Measurements from ENCODE around the gene RFX8. TPM values are rescaled to one million over a fixed set of nuclear protein-coding genes. Genes with fewer than 3 reads are reported as not detected.

RFX8 gene
- total RNA-seq, 1 donor from 2014 or later = not detected

- DNase-seq = no peak
- no peak for ATAC-seq
- Histone ChIP-seq H3K4me1 (no peaks in the 10 kb centered on the region), H3K27ac (no peak overlapping the region), H3K4me3 (no peak overlapping the region), H3K9me3 (no peaks in the 10 kb centered on the region), H3K36me3 (no peaks in the 10 kb centered on the region), H3K27me3 (peaks cover 6% of the 10 kb centered on the region)
- intact Hi-C loops (cut with DNase I) = no loop called here
- no peak for TF ChIP-seq CTCF (IDR thresholded peaks at IDR 0.05)
Measured at GRCh38 chr2:101476605-101477208, 1.8 kb upstream of the RFX8 start.

GRCh38 chr2:101473911-101474701 is 806 bp downstream of the RFX8 start:
- Histone ChIP-seq H3K27me3 (peaks cover 7% of the 10 kb centered on the region), H3K4me1 (no peaks in the 10 kb centered on the region), H3K9me3 (no peaks in the 10 kb centered on the region), H3K36me3 (no peaks in the 10 kb centered on the region), H3K27ac (peak overlapping the region; percentile 59), H3K4me3 (peak overlapping the region; percentile 58)
- ATAC-seq = peak; percentile 77
- no peak for TF ChIP-seq CTCF (IDR thresholded peaks at IDR 0.05)
- DNase-seq = peak; percentile 69
- intact Hi-C loops (cut with DNase I) = no loop called here

GRCh38 chr2:101473591-101473910 is 1.4 kb downstream of the RFX8 start:
- intact Hi-C loops (cut with DNase I) = no loop called here
- DNase-seq = no peak
- peaks cover 7% of the 10 kb centered on the region for H3K27me3 ChIP-seq
- H3K4me1 ChIP-seq = no peaks in the 10 kb centered on the region
- ATAC-seq = no peak
- H3K27ac ChIP-seq = peak overlapping the region; percentile 59
- peak overlapping the region; percentile 58 for H3K4me3 ChIP-seq
- no peaks in the 10 kb centered on the region for H3K9me3 ChIP-seq
- H3K36me3 ChIP-seq = no peaks in the 10 kb centered on the region
- TF ChIP-seq CTCF (IDR thresholded peaks at IDR 0.05) = no peak

- ATAC-seq (no peak), DNase-seq (no peak)
- Histone ChIP-seq H3K4me3 (no peak overlapping the region), H3K9me3 (no peaks in the 10 kb centered on the region), H3K27ac (no peak overlapping the region), H3K36me3 (no peaks in the 10 kb centered on the region), H3K27me3 (peaks cover 10% of the 10 kb centered on the region), H3K4me1 (peaks cover 1% of the 10 kb centered on the region)
- no peak for TF ChIP-seq CTCF (IDR thresholded peaks at IDR 0.05)
- intact Hi-C loops (cut with DNase I) = no loop called here
Measured at GRCh38 chr2:101469863-101470262, 5.0 kb downstream of the RFX8 start.

GRCh38 chr2:101467306-101467705 is 7.6 kb downstream of the RFX8 start:
- DNase-seq = no peak
- Histone ChIP-seq H3K36me3 (no peaks in the 10 kb centered on the region), H3K27me3 (peaks cover 10% of the 10 kb centered on the region), H3K9me3 (no peaks in the 10 kb centered on the region), H3K27ac (no peak overlapping the region), H3K4me3 (no peak overlapping the region), H3K4me1 (peaks cover 17% of the 10 kb centered on the region)
- intact Hi-C loops (cut with DNase I) = no loop called here
- TF ChIP-seq CTCF (IDR thresholded peaks at IDR 0.05) = no peak
- no peak for ATAC-seq
